H1 (cell line): ENCODE data around the gene LRRC61. TPM values are rescaled to one million over a fixed set of nuclear protein-coding genes. Genes with fewer than 3 reads are reported as not detected.

ENCODE experiments used
- CBX5 ChIP-seq: fragments of 300-800, 300-1000 bp; sonication (generic); IDR thresholded peaks from 2 replicates; pipeline ENCODE4 v1.7.1; 2016; ENCODE audit warnings: antibody characterized with exemption, low read length, low read depth
- EP300 ChIP-seq, 2 experiments: IDR thresholded peaks; 1 replicate in 1 of 2; 2 replicates in 1 of 2; pipeline ENCODE4 v1.6.1; 2011 to 2012; ENCODE audit warnings: low read depth in 2 of 2, low read length in 2 of 2, mild to moderate bottlenecking in 2 of 2, borderline replicate concordance in 1 of 2, inconsistent platforms in 1 of 2, moderate library complexity in 1 of 2
- HDAC6 ChIP-seq: IDR thresholded peaks from one replicate; pipeline ENCODE4 v1.7.1; 2012; ENCODE audit warnings: low read depth, mild to moderate bottlenecking, inconsistent platforms, low read length, moderate library complexity
- KDM1A ChIP-seq: fragments of 200-600, 300-600 bp; sonication (generic); IDR thresholded peaks from 2 replicates; pipeline ENCODE4 v1.7.1; 2016; ENCODE audit warnings: mild to moderate bottlenecking, low read length, borderline replicate concordance
- NANOG ChIP-seq: IDR thresholded peaks from 2 replicates; pipeline ENCODE4 v1.6.1; 2011; ENCODE audit warnings: low read length, low read depth, mild to moderate bottlenecking, inconsistent platforms; ENCODE audit not compliant: insufficient read depth, poor library complexity, severe bottlenecking
- NRF1 ChIP-seq: IDR thresholded peaks from 2 replicates; pipeline ENCODE4 v1.6.1; 2011; ENCODE audit warnings: mild to moderate bottlenecking, low read depth, low read length, improper control_type of control experiment
- POLR2A ChIP-seq, 2 experiments: IDR thresholded peaks; 1 replicate in 1 of 2; 2 replicates in 1 of 2; pipeline ENCODE4 v1.6.1; 2011; ENCODE audit warnings: low read depth in 2 of 2, low read length in 2 of 2, mild to moderate bottlenecking in 2 of 2; ENCODE audit errors: control extremely low read depth in 1 of 2
- RBBP5 ChIP-seq: IDR thresholded peaks from 2 replicates; pipeline ENCODE4 v1.7.1; 2012; ENCODE audit warnings: low read depth, mild to moderate bottlenecking, inconsistent platforms, low read length, moderate library complexity, borderline replicate concordance
- SIX5 ChIP-seq: IDR thresholded peaks from 2 replicates; pipeline ENCODE4 v1.6.1; 2011; ENCODE audit warnings: mild to moderate bottlenecking, low read depth, low read length
- SP1 ChIP-seq: IDR thresholded peaks from 2 replicates; pipeline ENCODE4 v1.6.1; 2011; ENCODE audit warnings: low read depth, low read length
- TAF1 ChIP-seq: IDR thresholded peaks from 2 replicates; pipeline ENCODE4 v1.6.1; 2011; ENCODE audit warnings: mild to moderate bottlenecking, low read depth, low read length
- TCF12 ChIP-seq: IDR thresholded peaks from 2 replicates; pipeline ENCODE4 v1.6.1; 2011; ENCODE audit warnings: low read depth, mild to moderate bottlenecking, low read length
- polyA plus RNA-seq, 7 experiments: library from polyadenylated mRNA; depleted of rRNA in 3 of 7; stranded (reverse) in 5 of 7; unstranded in 2 of 7; fragments of >200 nt in 5 of 7; fragments of 200-250 nt in 2 of 7; gene quantifications; 1 replicate in 5 of 7; 2 replicates in 1 of 7; 4 replicates in 1 of 7; pipeline versions ENCODE4 v1.2.1 to v1.2.3, GENCODE V29; 2011 to 2013; ENCODE audit warnings: missing spikeins in 2 of 7, mixed read lengths in 2 of 7
- total RNA-seq: library from RNA; stranded (reverse); fragmentation: NEBNext Ultra II Directional; extraction: Animal tissue kit (Norgen Biotek cat#: 25700); gene quantifications from 2 replicates; pipeline ENCODE4 v1.2.1, GENCODE V29; 2021
- TF ChIP-seq, protein P1 (sequence below): IDR thresholded peaks from 2 replicates; pipeline ENCODE4 v1.6.1; 2012; ENCODE audit warnings: inconsistent platforms

Gene LRRC61
- total and polyA plus RNA-seq, 2 of the 8 experiments (the other 6 are each of a cell fraction or from before 2014, with no cell fraction given), result 0.73 to 44.8 TPM

DNA sequence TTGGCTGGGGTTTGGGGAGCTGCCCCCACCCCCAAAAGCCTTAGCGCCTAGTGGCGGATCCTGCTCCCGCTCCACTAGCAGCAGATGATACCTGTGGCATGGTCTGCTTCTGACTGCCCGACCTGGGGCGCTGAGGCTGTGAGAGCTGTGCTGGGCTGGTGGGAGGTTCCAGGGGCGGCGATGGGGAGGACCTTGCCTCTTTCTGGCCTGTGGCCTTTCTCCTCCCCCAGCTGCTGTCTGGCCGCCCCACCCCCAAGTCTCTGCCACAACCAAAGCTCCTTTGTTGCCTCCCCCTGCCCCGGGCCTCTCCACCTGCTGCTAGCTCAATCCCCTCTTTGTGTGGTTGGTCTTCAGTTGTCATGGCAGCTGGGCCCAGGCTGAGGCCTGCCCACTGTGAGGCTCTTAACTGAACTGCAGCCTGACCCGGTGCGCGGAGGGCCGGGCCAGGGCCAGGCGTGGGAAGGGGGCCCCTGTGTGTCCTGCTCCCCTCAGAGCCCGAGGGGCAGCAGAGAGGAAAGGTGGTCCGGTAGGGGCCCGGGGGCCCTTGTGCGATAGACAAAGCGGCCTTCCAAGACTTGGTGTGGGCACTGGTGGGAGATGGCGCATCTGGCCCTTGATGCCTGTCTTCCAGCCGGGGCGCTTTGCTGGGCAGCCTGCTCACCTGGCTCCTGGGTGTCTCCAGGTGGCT, 60.7 kb downstream of the LRRC61 start (continued):
- TF ChIP-seq KDM1A (peak; percentile 93), NANOG (peak; percentile 73), NRF1 (no peak), POLR2A (IDR thresholded peaks at IDR 0.05; ENCODE audit: control extremely low read depth in 1 of 2, low read depth in 2 of 2, low read length in 2 of 2) (peak in 1 of 2 experiments; percentile 94; a peak in 2 of 3 replicates), CBX5 (no peak), RBBP5 (0 out of 2 replicates have a peak, but pooled peaks have one; percentile 33), SP1 (peak; percentile 91), TAF1 (peak; percentile 98), HDAC6 (no peak), SIX5 (no peak), TCF12 (peak; percentile 92), EP300 (IDR thresholded peaks at IDR 0.05; ENCODE audit: borderline replicate concordance in 1 of 2, low read depth in 2 of 2, low read length in 2 of 2) (peak in 1 of 2 experiments; percentile 92; a peak in 1 of 3 replicates)
- TF ChIP-seq, protein P1, sequence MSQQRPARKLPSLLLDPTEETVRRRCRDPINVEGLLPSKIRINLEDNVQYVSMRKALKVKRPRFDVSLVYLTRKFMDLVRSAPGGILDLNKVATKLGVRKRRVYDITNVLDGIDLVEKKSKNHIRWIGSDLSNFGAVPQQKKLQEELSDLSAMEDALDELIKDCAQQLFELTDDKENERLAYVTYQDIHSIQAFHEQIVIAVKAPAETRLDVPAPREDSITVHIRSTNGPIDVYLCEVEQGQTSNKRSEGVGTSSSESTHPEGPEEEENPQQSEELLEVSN, result peak; percentile 17; the same call in 1 of the 2 replicates
